Naive B cell (primary cell): ENCODE results near the gene LAGE3. TPM values are rescaled to one million over a fixed set of nuclear protein-coding genes. Genes with fewer than 3 reads are reported as not detected.

Experiments
- ATAC-seq, 2 donors: fragments of 150-1000 bp; cut with Tn5 transposase; 2 replicates each; pipeline ENCODE4 v1.10.0; 2021; ENCODE audit warnings: low read depth in 2 of 2, mild to moderate bottlenecking in 2 of 2, moderate library complexity in 2 of 2
- DNase-seq: peaks from one replicate; pipeline ENCODE4 v3.0.0; 2022
- H3K27ac Mint-ChIP-seq, 6 donors: one replicate each; pipeline ENCODE4 v1.8.0; 2020 to 2022; ENCODE audit warnings: mild to moderate bottlenecking in 6 of 6, mixed read lengths in 6 of 6, moderate library complexity in 5 of 6, inconsistent platforms in 2 of 6
- H3K27me3 Mint-ChIP-seq, 3 donors: one replicate each; pipeline ENCODE4 v1.8.0; 2021 to 2022; ENCODE audit warnings: mixed read lengths in 3 of 3, mild to moderate bottlenecking in 1 of 3
- H3K36me3 Mint-ChIP-seq, 2 donors: one replicate each; pipeline ENCODE4 v1.8.0; 2020 to 2022; ENCODE audit warnings: mixed read lengths in 2 of 2, inconsistent platforms in 1 of 2, mild to moderate bottlenecking in 1 of 2
- H3K4me1 Mint-ChIP-seq, 3 donors: one replicate each; pipeline ENCODE4 v1.8.0; 2020 to 2022; ENCODE audit warnings: mixed read lengths in 3 of 3, inconsistent platforms in 1 of 3, mild to moderate bottlenecking in 1 of 3, moderate library complexity in 1 of 3
- H3K4me3 Mint-ChIP-seq, 8 donors: one replicate each; pipeline ENCODE4 v1.8.0; 2020 to 2022; ENCODE audit warnings: mild to moderate bottlenecking in 8 of 8, mixed read lengths in 8 of 8, moderate library complexity in 8 of 8, inconsistent platforms in 2 of 8
- H3K9me3 Mint-ChIP-seq, 7 donors: one replicate each; pipeline ENCODE4 v1.8.0; 2020 to 2022; ENCODE audit warnings: mixed read lengths in 7 of 7, mild to moderate bottlenecking in 5 of 7, inconsistent platforms in 2 of 7, moderate library complexity in 1 of 7
- polyA plus RNA-seq, 6 donors: library from polyadenylated mRNA; unstranded; fragments of 300-500 nt; fragmentation: Illumina TruSeq; gene quantifications; one replicate each; pipeline ENCODE4 v1.2.3, GENCODE V29; 2021; ENCODE audit warnings: low read depth in 6 of 6

The LAGE3 gene
- polyA plus RNA-seq, 6 donors from 2014 or later, result 36.4 to 47.6 (median 40.9) TPM

- peak overlapping the region in 5 of 6 donors; percentile 63 to 95 (median 84) for H3K27ac Mint-ChIP-seq
- DNase-seq (no peak), ATAC-seq (peak in 1 of 2 donors; percentile 4)
- H3K36me3 Mint-ChIP-seq, result no peaks in the 10 kb centered on the region
- peaks cover 0 to 3% (median 0%) of the 10 kb centered on the region in 7 donors for H3K9me3 Mint-ChIP-seq
- no peaks in the 10 kb centered on the region for H3K27me3 Mint-ChIP-seq
- peak overlapping the region; percentile 83 to 94 (median 90) for H3K4me3 Mint-ChIP-seq
- H3K4me1 Mint-ChIP-seq, result peaks cover 18 to 31% (median 21%) of the 10 kb centered on the region in 3 donors
Measured at GRCh38 chrX:154490021-154490413, 10.9 kb upstream of the LAGE3 start.

GRCh38 chrX:154489182-154489581 is 10.1 kb upstream of the LAGE3 start:
- H3K27me3 Mint-ChIP-seq, result no peaks in the 10 kb centered on the region
- ATAC-seq (no peak), DNase-seq (no peak)
- H3K36me3 Mint-ChIP-seq, result no peaks in the 10 kb centered on the region
- peaks cover 0 to 3% (median 0%) of the 10 kb centered on the region in 7 donors for H3K9me3 Mint-ChIP-seq
- peaks cover 18 to 31% (median 21%) of the 10 kb centered on the region in 3 donors for H3K4me1 Mint-ChIP-seq
- peak overlapping the region; percentile 35 to 94 (median 87) for H3K4me3 Mint-ChIP-seq
- peak overlapping the region in 3 of 6 donors; percentile 32 to 84 (median 69) for H3K27ac Mint-ChIP-seq

GRCh38 chrX:154488336-154489075 is 9.4 kb upstream of the LAGE3 start:
- no peaks in the 10 kb centered on the region for H3K27me3 Mint-ChIP-seq
- H3K27ac Mint-ChIP-seq, result peak overlapping the region in 2 of 6 donors; percentile 19 to 20
- no peaks in the 10 kb centered on the region for H3K36me3 Mint-ChIP-seq

GRCh38 chrX:154487518-154488290 is 8.6 kb upstream of the LAGE3 start:
- Mint-ChIP-seq H3K36me3 (no peaks in the 10 kb centered on the region), H3K4me3 (peak overlapping the region; percentile 48 to 91 (median 80)), H3K4me1 (peaks cover 21 to 33% (median 22%) of the 10 kb centered on the region in 3 donors), H3K27me3 (no peaks in the 10 kb centered on the region), H3K27ac (peak overlapping the region in 3 of 6 donors; percentile 20 to 90 (median 62)), H3K9me3 (peaks cover 0 to 3% (median 0%) of the 10 kb centered on the region in 7 donors)
- DNase-seq (no peak), ATAC-seq (no peak)

More at GRCh38 chrX:154488336-154489075, 9.4 kb upstream of the LAGE3 start:
- DNase-seq (no peak), ATAC-seq (no peak)
- peaks cover 0 to 3% (median 0%) of the 10 kb centered on the region in 7 donors for H3K9me3 Mint-ChIP-seq
- H3K4me1 Mint-ChIP-seq, result peaks cover 18 to 31% (median 21%) of the 10 kb centered on the region in 3 donors
- peak overlapping the region; percentile 47 to 93 (median 86) for H3K4me3 Mint-ChIP-seq

- Mint-ChIP-seq H3K4me3 (peak within 1 kb of the TSS; percentile 73 to 91 (median 89)), H3K27me3 (no peaks in the 10 kb centered on the region), H3K27ac (peak within 1 kb of the TSS in 5 of 6 donors; percentile 59 to 91 (median 76)), H3K9me3 (peaks cover 0 to 3% (median 0%) of the 10 kb centered on the region in 7 donors), H3K36me3 (no peaks in the 10 kb centered on the region), H3K4me1 (peaks cover 29 to 40% (median 30%) of the 10 kb centered on the region in 3 donors)
- peak; percentile 59 for DNase-seq
- peak; percentile 18 to 32 for ATAC-seq
Measured at GRCh38 chrX:154486396-154487207, 7.5 kb upstream of the LAGE3 start, which contains the start of gene UBL4A. UBL4A (minus strand) TSS chrX:154486615; CDS start chrX:154486584, 31 bp downstream.

- Mint-ChIP-seq H3K27ac (no peak overlapping the region), H3K4me1 (peaks cover 25 to 36% (median 25%) of the 10 kb centered on the region in 3 donors)
- ATAC-seq, result no peak
Measured at GRCh38 chrX:154486052-154486395, 6.9 kb upstream of the LAGE3 start.

GRCh38 chrX:154485150-154486051 is 6.3 kb upstream of the LAGE3 start:
- no peaks in the 10 kb centered on the region for H3K9me3 Mint-ChIP-seq
- ATAC-seq, result no peak
- H3K4me3 Mint-ChIP-seq, result peak overlapping the region; percentile 58 to 86 (median 72)
- no peaks in the 10 kb centered on the region for H3K36me3 Mint-ChIP-seq
- no peak for DNase-seq
- H3K27ac Mint-ChIP-seq, result peak overlapping the region in 3 of 6 donors; percentile 47 to 77 (median 66)
- H3K4me1 Mint-ChIP-seq, result peaks cover 23 to 32% (median 25%) of the 10 kb centered on the region in 3 donors
- H3K27me3 Mint-ChIP-seq, result no peaks in the 10 kb centered on the region

More at GRCh38 chrX:154486052-154486395, 6.9 kb upstream of the LAGE3 start:
- DNase-seq, result peak; percentile 33
- Mint-ChIP-seq H3K36me3 (no peaks in the 10 kb centered on the region), H3K9me3 (peaks cover 0 to 1% (median 0%) of the 10 kb centered on the region in 7 donors), H3K27me3 (no peaks in the 10 kb centered on the region), H3K4me3 (peak overlapping the region in 3 of 8 donors; percentile 58 to 73 (median 67))

GRCh38 chrX:154484255-154485149 is 5.4 kb upstream of the LAGE3 start:
- ATAC-seq, result no peak
- Mint-ChIP-seq H3K9me3 (no peaks in the 10 kb centered on the region), H3K4me1 (peaks cover 20 to 32% (median 22%) of the 10 kb centered on the region in 3 donors), H3K27me3 (no peaks in the 10 kb centered on the region), H3K4me3 (peak overlapping the region in 4 of 8 donors; percentile 32 to 78 (median 53)), H3K27ac (peak overlapping the region in 1 of 6 donors; percentile 72), H3K36me3 (no peaks in the 10 kb centered on the region)
- DNase-seq, result no peak

GRCh38 chrX:154483325-154483724 is 4.2 kb upstream of the LAGE3 start:
- H3K9me3 Mint-ChIP-seq, result peaks cover 0 to 1% (median 0%) of the 10 kb centered on the region in 7 donors
- no peaks in the 10 kb centered on the region for H3K36me3 Mint-ChIP-seq
- peaks cover 18 to 30% (median 24%) of the 10 kb centered on the region in 3 donors for H3K4me1 Mint-ChIP-seq
- H3K4me3 Mint-ChIP-seq, result peak overlapping the region in 2 of 8 donors; percentile 47 to 72
- no peaks in the 10 kb centered on the region for H3K27me3 Mint-ChIP-seq
- peak overlapping the region in 2 of 6 donors; percentile 60 to 78 for H3K27ac Mint-ChIP-seq
- ATAC-seq, result no peak
- DNase-seq, result no peak

- Mint-ChIP-seq H3K36me3 (no peaks in the 10 kb centered on the region), H3K27ac (no peak overlapping the region), H3K27me3 (no peaks in the 10 kb centered on the region), H3K4me3 (peak overlapping the region in 1 of 8 donors; percentile 47), H3K9me3 (peaks cover 0 to 1% (median 0%) of the 10 kb centered on the region in 7 donors), H3K4me1 (peaks cover 14 to 29% (median 21%) of the 10 kb centered on the region in 3 donors)
- DNase-seq, result no peak
- no peak for ATAC-seq
Measured at GRCh38 chrX:154482786-154483185, 3.7 kb upstream of the LAGE3 start.

- DNase-seq (no peak), ATAC-seq (no peak)
- Mint-ChIP-seq H3K4me3 (peak overlapping the region in 3 of 8 donors; percentile 12 to 53 (median 35)), H3K4me1 (peaks cover 14 to 29% (median 20%) of the 10 kb centered on the region in 3 donors), H3K27ac (no peak overlapping the region), H3K9me3 (peaks cover 0 to 1% (median 0%) of the 10 kb centered on the region in 7 donors), H3K27me3 (no peaks in the 10 kb centered on the region), H3K36me3 (no peaks in the 10 kb centered on the region)
Measured at GRCh38 chrX:154481911-154482601, 3.0 kb upstream of the LAGE3 start.
